ENCODE results near the gene HYOU1. TPM values are rescaled to one million over a fixed set of nuclear protein-coding genes. Genes with fewer than 3 reads are reported as not detected.

Gene HYOU1
- total and polyA plus RNA-seq, 2 of the 8 experiments (the other 6 are each of a cell fraction or from before 2014, with no cell fraction given): 239 to 295 TPM

DNA sequence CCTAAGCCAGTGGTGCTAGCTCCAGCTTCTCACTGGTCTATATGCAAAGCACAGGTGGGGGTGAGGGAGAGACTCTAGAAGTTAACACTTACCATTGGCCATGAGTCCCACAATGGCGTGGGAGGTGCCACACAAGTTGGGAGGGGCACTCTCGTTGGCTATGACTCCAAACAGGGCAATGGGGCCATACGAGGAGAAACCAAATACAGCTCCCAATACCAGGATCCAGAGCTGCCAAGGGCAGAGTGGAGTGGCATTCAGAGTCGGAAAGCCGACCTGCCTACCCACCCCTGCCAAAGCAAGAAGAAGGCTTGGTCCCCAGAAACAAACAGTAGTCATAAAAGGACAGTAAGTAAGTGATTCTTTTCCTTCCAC, 31.9 kb downstream of the HYOU1 start:
- H2BK120ac ChIP-seq (replicated peaks; ENCODE audit: low read depth, low read length): no peak overlapping the region
- WGBS, 2 experiments (ENCODE audit: extremely low coverage in 1 of 2, insufficient coverage in 1 of 2, insufficient read length in 1 of 2, insufficient replicate concordance in 2 of 2, low coverage in 1 of 2, low lambda C conversion rate in 2 of 2, missing lambda C conversion rate in 1 of 2): 86% methylated on average over 5 of the region's 5 CpGs; no CpG with 5 or more reads in 1 of the 2 experiments
- H3K79me2 ChIP-seq (ENCODE audit: control insufficient read depth in 1 of 2, insufficient read depth in 2 of 2, low read length in 2 of 2): peaks cover under 1 to 32% of the 10 kb centered on the region in 2 experiments; a peak in 3 of 4 replicates
- H2BK15ac ChIP-seq (ENCODE audit: low read length): no peak overlapping the region
- no peak overlapping the region for H3K4ac ChIP-seq (replicated peaks; ENCODE audit: insufficient read length, low read depth, low read length)
- FAIRE-seq: no peak
- H3K9me3 ChIP-seq (ENCODE audit: insufficient read depth in 2 of 2, low read depth in 1 of 2, low read length in 1 of 2): no peaks in the 10 kb centered on the region
- DNase-seq (ENCODE audit: low read depth in 1 of 2, low spot score in 2 of 2): no peak
- no peak overlapping the region for H3K56ac ChIP-seq (replicated peaks; ENCODE audit: insufficient read length, low read depth, low read length)
- H3K27ac ChIP-seq (ENCODE audit: low read depth, low read length): no peak overlapping the region
- H3K9ac ChIP-seq (replicated peaks in 1 of 4; ENCODE audit: extremely low read depth in 1 of 4, low read depth in 3 of 4, low read length in 3 of 4): no peak overlapping the region
- H3K14ac ChIP-seq (ENCODE audit: insufficient read length): no peak overlapping the region
- H3K18ac ChIP-seq (ENCODE audit: extremely low read depth, low read length): no peak overlapping the region
- H4K5ac ChIP-seq (ENCODE audit: insufficient read length, low read depth, low read length): no peak overlapping the region
- H4K20me1 ChIP-seq (replicated peaks in 1 of 2; ENCODE audit: control insufficient read depth in 1 of 2, insufficient read depth in 2 of 2, low read length in 2 of 2): peaks cover 3 to 18% of the 10 kb centered on the region in 2 experiments
- no peak overlapping the region for H3K23ac ChIP-seq (ENCODE audit: insufficient read length)
- H4K91ac ChIP-seq (replicated peaks; ENCODE audit: insufficient read length, low read length): no peak overlapping the region
- peaks cover 6 to 13% (median 11%) of the 10 kb centered on the region in 4 experiments for H3K4me1 ChIP-seq (replicated peaks in 1 of 4; ENCODE audit: control insufficient read depth in 3 of 4, insufficient read depth in 4 of 4, low read length in 3 of 4)
- CTCF ChIA-PET (ENCODE audit: partially characterized antibody): interaction anchor here (0.8 to 1.2 kb wide), 4 partner anchors 9 to 281 kb away, joined by 3 to 5 read pairs (median 3); partner anchors contain the start of gene VPS11
- no peak overlapping the region for H3K4me2 ChIP-seq (ENCODE audit: insufficient read depth in 1 of 2, low read depth in 2 of 2, low read length in 2 of 2)
- H2AK5ac ChIP-seq (ENCODE audit: low read depth, low read length): no peak overlapping the region
- H3K23me2 ChIP-seq (ENCODE audit: low read depth, low read length): peaks cover 5% of the 10 kb centered on the region; the same call in 1 of the 2 replicates
- peaks cover 14 to 66% (median 37%) of the 10 kb centered on the region in 4 experiments for H3K36me3 ChIP-seq (ENCODE audit: control insufficient read depth in 2 of 4, insufficient read depth in 4 of 4, low read length in 3 of 4)
- H3K4me3 ChIP-seq (ENCODE audit: extremely low read depth in 1 of 4, insufficient read depth in 2 of 4, low read depth in 3 of 4, low read length in 4 of 4): no peak overlapping the region
- no peak overlapping the region for H2BK20ac ChIP-seq (ENCODE audit: low read length)
- no peak overlapping the region for H2AFZ ChIP-seq (ENCODE audit: low read length)
- no peak overlapping the region for H2BK5ac ChIP-seq (ENCODE audit: low read depth, low read length)
- H4K8ac ChIP-seq (ENCODE audit: extremely low read depth, insufficient read depth, low read length): no peak overlapping the region
- peaks cover 17% of the 10 kb centered on the region for H3K79me1 ChIP-seq (ENCODE audit: low read depth, low read length)
- POLR2A ChIA-PET (ENCODE audit: partially characterized antibody): interaction anchor here (0.7 to 9.7 kb wide), 12 partner anchors 12 to 70 kb away, joined by 3 to 224 read pairs (median 4); partner anchors contain the start of genes HYOU1, RPS25 and TRAPPC4
- no peaks in the 10 kb centered on the region for H3K27me3 ChIP-seq (replicated peaks in 1 of 4; ENCODE audit: control insufficient read depth in 3 of 4, extremely low read depth in 1 of 4, insufficient read depth in 3 of 4, low read length in 3 of 4)
- TF ChIP-seq RNF2 (IDR thresholded peaks at IDR 0.05; ENCODE audit: borderline replicate concordance, low read depth, low read length, missing control alignments, poor library complexity, severe bottlenecking): no peak
- TF ChIP-seq KDM4A (IDR thresholded peaks at IDR 0.05; ENCODE audit: low read depth, low read length, severe bottlenecking): no peak
- TF ChIP-seq CBX5 (IDR thresholded peaks at IDR 0.05; ENCODE audit: low read depth, low read length): no peak
- no peak for TF ChIP-seq CEBPB (IDR thresholded peaks at IDR 0.05; ENCODE audit: low read depth, low read length)
- TF ChIP-seq POLR2AphosphoS5 (IDR thresholded peaks at IDR 0.05; ENCODE audit: low read depth, low read length): no peak
- TF ChIP-seq EP300 (IDR thresholded peaks at IDR 0.05; ENCODE audit: borderline replicate concordance in 1 of 2, low read depth in 2 of 2, low read length in 2 of 2): no peak
- no peak for TF ChIP-seq GABPA (IDR thresholded peaks at IDR 0.05; ENCODE audit: borderline replicate concordance, insufficient read depth, low read length)
- no peak for TF ChIP-seq TBP (IDR thresholded peaks at IDR 0.05; ENCODE audit: low read depth, low read length)
- H2BK12ac ChIP-seq (ENCODE audit: low read depth, low read length): no peak overlapping the region

All from H1 (cell line).